Measurements from ENCODE around the gene STPG3.

- no peak for TF ChIP-seq CTCF (conservative IDR thresholded peaks at IDR 0.05; ENCODE audit: low read depth, low read length)
- no peak for TF ChIP-seq BHLHE40 (IDR thresholded peaks at IDR 0.05; ENCODE audit: low read depth, low read length)
- no peak for TF ChIP-seq ELK1 (IDR thresholded peaks at IDR 0.05; ENCODE audit: borderline replicate concordance, low read depth, low read length)
- no peak for TF ChIP-seq RAD21 (IDR thresholded peaks at IDR 0.05; ENCODE audit: low read length)
- no peak for TF ChIP-seq USF2 (IDR thresholded peaks at IDR 0.05; ENCODE audit: low read depth, low read length)
- TF ChIP-seq POLR2A (IDR thresholded peaks at IDR 0.05; ENCODE audit: low read depth, low read length) = no peak
- no peak for TF ChIP-seq SMC3 (IDR thresholded peaks at IDR 0.05; ENCODE audit: low read depth, low read length)
- TF ChIP-seq CEBPB (IDR thresholded peaks at IDR 0.05; ENCODE audit: low read depth, low read length) = no peak
- TF ChIP-seq MXI1 (IDR thresholded peaks at IDR 0.05; ENCODE audit: borderline replicate concordance, low read depth, low read length) = no peak
- TF ChIP-seq FOS (IDR thresholded peaks at IDR 0.05; ENCODE audit: low read depth, low read length) = no peak
- TF ChIP-seq RFX5 (IDR thresholded peaks at IDR 0.05; ENCODE audit: low read depth, low read length) = no peak
- no peak for TF ChIP-seq RCOR1 (IDR thresholded peaks at IDR 0.05; ENCODE audit: insufficient replicate concordance, low read length)
- TF ChIP-seq MAZ (IDR thresholded peaks at IDR 0.05; ENCODE audit: borderline replicate concordance, low read depth, low read length) = no peak
Measured at GRCh38 chr9:137293094-137293481, 42.0 kb downstream of the STPG3 start.

Measured in IMR-90 (cell line).